ENCODE measurements around the gene HOXD3.

GRCh38 chr2:176123411-176124109 is 33.5 kb upstream of the HOXD3 start:
- TF ChIP-seq CTCF (IDR thresholded peaks at IDR 0.05): no peak
- no peak for TF ChIP-seq POLR2AphosphoS5 (IDR thresholded peaks at IDR 0.05)
- no peak for TF ChIP-seq POLR2A (IDR thresholded peaks at IDR 0.05)
- no peak for TF ChIP-seq EP300 (IDR thresholded peaks at IDR 0.05)

All from gastroesophageal sphincter (tissue), 3 donors.